HepG2 (cell line): ENCODE measurements around the gene PRM2. TPM values are rescaled to one million over a fixed set of nuclear protein-coding genes. Genes with fewer than 3 reads are reported as not detected.

Source experiments
- ADNP ChIP-seq: sonication (generic); formaldehyde crosslinking; IDR thresholded peaks from 2 replicates; pipeline ENCODE4 v1.4.0; 2020; ENCODE audit warnings: missing genetic modification reagents
- ELF3 ChIP-seq: IDR thresholded peaks from 2 replicates; pipeline ENCODE4 v1.6.1; 2016; ENCODE audit warnings: missing genetic modification reagents, missing compliant biosample characterization
- HNF1B ChIP-seq: sonication (generic); formaldehyde crosslinking; IDR thresholded peaks from 2 replicates; pipeline ENCODE4 v1.5.1; 2020; ENCODE audit warnings: mild to moderate bottlenecking, moderate library complexity, missing genetic modification reagents
- MATR3 ChIP-seq: sonication (generic); formaldehyde crosslinking; IDR thresholded peaks from 2 replicates; pipeline ENCODE4 v1.4.0; 2020; ENCODE audit warnings: missing genetic modification reagents
- NR2F1 ChIP-seq, 2 experiments: fragments of 450-650 bp in 1 of 2; formaldehyde crosslinking in 1 of 2; IDR thresholded peaks; 2 replicates each; pipeline versions ENCODE4 v1.5.0 to v1.6.1; 2016 to 2020; ENCODE audit warnings: mild to moderate bottlenecking in 1 of 2, missing compliant biosample characterization in 1 of 2, missing genetic modification reagents in 1 of 2, moderate library complexity in 1 of 2
- RELA ChIP-seq: sonication (generic); formaldehyde crosslinking; IDR thresholded peaks from 2 replicates; pipeline ENCODE4 v1.4.0; 2020; ENCODE audit warnings: missing genetic modification reagents
- SALL1 ChIP-seq: sonication (generic); formaldehyde crosslinking; IDR thresholded peaks from 2 replicates; pipeline ENCODE4 v1.8.0; 2022; ENCODE audit warnings: mild to moderate bottlenecking, missing genetic modification reagents
- ZBTB40 ChIP-seq, 2 experiments: fragments of 450-650 bp in 1 of 2; sonication (generic) in 1 of 2; formaldehyde crosslinking in 1 of 2; IDR thresholded peaks; 2 replicates each; pipeline versions ENCODE4 v1.6.1 to v1.8.0; 2016 to 2022; ENCODE audit warnings: antibody characterized with exemption in 1 of 2, mild to moderate bottlenecking in 1 of 2, missing genetic modification reagents in 1 of 2
- ZFP36L1 ChIP-seq: sonication (generic); formaldehyde crosslinking; IDR thresholded peaks from 2 replicates; pipeline ENCODE4 v1.8.0; 2022; ENCODE audit warnings: mild to moderate bottlenecking, missing genetic modification reagents, moderate library complexity
- ZKSCAN1 ChIP-seq: fragments of 150-350 bp; IDR thresholded peaks from 2 replicates; pipeline ENCODE4 v1.6.1; 2014; ENCODE audit warnings: low read length
- ZNF160 ChIP-seq: sonication (generic); formaldehyde crosslinking; IDR thresholded peaks from 2 replicates; pipeline ENCODE4 v1.8.0; 2022; ENCODE audit warnings: mild to moderate bottlenecking, inconsistent platforms, missing genetic modification reagents
- ZNF20 ChIP-seq: sonication (generic); formaldehyde crosslinking; IDR thresholded peaks from 2 replicates; pipeline ENCODE4 v1.4.0; 2020; ENCODE audit warnings: mild to moderate bottlenecking, moderate library complexity, missing genetic modification reagents
- ZNF598 ChIP-seq: sonication (generic); formaldehyde crosslinking; IDR thresholded peaks from 2 replicates; pipeline ENCODE4 v1.5.1; 2020; ENCODE audit warnings: mild to moderate bottlenecking, missing genetic modification reagents, borderline replicate concordance
- ZNF615 ChIP-seq: sonication (generic); formaldehyde crosslinking; IDR thresholded peaks from 2 replicates; pipeline ENCODE4 v1.5.0; 2020; ENCODE audit warnings: mild to moderate bottlenecking, missing genetic modification reagents, borderline replicate concordance
- ZXDC ChIP-seq: sonication (generic); formaldehyde crosslinking; IDR thresholded peaks from 2 replicates; pipeline ENCODE4 v1.5.0; 2020; ENCODE audit warnings: mild to moderate bottlenecking, missing genetic modification reagents
- polyA plus RNA-seq, 8 experiments: library from polyadenylated mRNA; depleted of rRNA in 3 of 8; stranded (reverse) in 7 of 8; unstranded in 1 of 8; fragments of >200 nt; fragmentation: Illumina TruSeq in 4 of 8; extraction: Trizol in 4 of 8; gene quantifications; 2 replicates each; pipeline versions ENCODE4 v1.2.1 to v1.2.3, GENCODE V29; 2011 to 2016; ENCODE audit warnings: low read depth in 4 of 8, missing spikeins in 1 of 8, mixed read lengths in 1 of 8; ENCODE audit not compliant: insufficient read depth in 1 of 8
- total RNA-seq, 5 experiments: library from RNA; depleted of rRNA; stranded (reverse); fragments of >200 nt; fragmentation: Illumina TruSeq; extraction: Trizol; gene quantifications; 2 replicates each; pipeline ENCODE4 v1.2.3, GENCODE V29; 2016; ENCODE audit warnings: low read depth in 1 of 5

The PRM2 gene
- total and polyA plus RNA-seq, 2 of the 13 experiments (the other 11 are each of a cell fraction or from before 2014, with no cell fraction given) = 0.54 TPM; not detected in 1

GRCh38 chr16:11277607-11278337 is 1.5 kb upstream of the PRM2 start (continued):
- TF ChIP-seq ZXDC (no peak), ADNP (CRISPR knock-in tag) (no peak), ZNF615 (no peak), HNF1B (CRISPR knock-in tag) (0 out of 2 replicates have a peak, but pooled peaks have one; percentile 26), ZNF598 (CRISPR knock-in tag) (0 out of 2 replicates have a peak, but pooled peaks have one; percentile 53), RELA (CRISPR knock-in tag) (no peak), SALL1 (CRISPR knock-in tag) (0 out of 2 replicates have a peak, but pooled peaks have one; percentile 4), ELF3 (CRISPR knock-in tag) (no peak), ZFP36L1 (CRISPR knock-in tag) (0 out of 2 replicates have a peak, but pooled peaks have one; percentile 59), ZNF20 (CRISPR knock-in tag) (0 out of 2 replicates have a peak, but pooled peaks have one; percentile 73), ZNF160 (CRISPR knock-in tag) (no peak), NR2F1 (CRISPR knock-in tag; IDR thresholded peaks at IDR 0.05) (no peak), ZBTB40 (IDR thresholded peaks at IDR 0.05) (no peak), ZBTB40 (CRISPR knock-in tag; IDR thresholded peaks at IDR 0.05) (peak; percentile 77), MATR3 (no peak), ZKSCAN1 (no peak)
